ENCODE results near the gene TBC1D20.

- no peak for TF ChIP-seq TAF1 (IDR thresholded peaks at IDR 0.05; ENCODE audit: borderline replicate concordance, insufficient read depth, low read length)
- TF ChIP-seq SIN3A (IDR thresholded peaks at IDR 0.05; ENCODE audit: borderline replicate concordance, insufficient read depth, low read length) = no peak
Measured at GRCh38 chr20:474581-474980, 12.2 kb upstream of the TBC1D20 start.

Data from PFSK-1 (cell line).